Measurements from ENCODE around the gene FTCD. TPM values are rescaled to one million over a fixed set of nuclear protein-coding genes. Genes with fewer than 3 reads are reported as not detected.

Gene FTCD
- polyA plus RNA-seq, 1 experiment: 0.06 TPM

DNA sequence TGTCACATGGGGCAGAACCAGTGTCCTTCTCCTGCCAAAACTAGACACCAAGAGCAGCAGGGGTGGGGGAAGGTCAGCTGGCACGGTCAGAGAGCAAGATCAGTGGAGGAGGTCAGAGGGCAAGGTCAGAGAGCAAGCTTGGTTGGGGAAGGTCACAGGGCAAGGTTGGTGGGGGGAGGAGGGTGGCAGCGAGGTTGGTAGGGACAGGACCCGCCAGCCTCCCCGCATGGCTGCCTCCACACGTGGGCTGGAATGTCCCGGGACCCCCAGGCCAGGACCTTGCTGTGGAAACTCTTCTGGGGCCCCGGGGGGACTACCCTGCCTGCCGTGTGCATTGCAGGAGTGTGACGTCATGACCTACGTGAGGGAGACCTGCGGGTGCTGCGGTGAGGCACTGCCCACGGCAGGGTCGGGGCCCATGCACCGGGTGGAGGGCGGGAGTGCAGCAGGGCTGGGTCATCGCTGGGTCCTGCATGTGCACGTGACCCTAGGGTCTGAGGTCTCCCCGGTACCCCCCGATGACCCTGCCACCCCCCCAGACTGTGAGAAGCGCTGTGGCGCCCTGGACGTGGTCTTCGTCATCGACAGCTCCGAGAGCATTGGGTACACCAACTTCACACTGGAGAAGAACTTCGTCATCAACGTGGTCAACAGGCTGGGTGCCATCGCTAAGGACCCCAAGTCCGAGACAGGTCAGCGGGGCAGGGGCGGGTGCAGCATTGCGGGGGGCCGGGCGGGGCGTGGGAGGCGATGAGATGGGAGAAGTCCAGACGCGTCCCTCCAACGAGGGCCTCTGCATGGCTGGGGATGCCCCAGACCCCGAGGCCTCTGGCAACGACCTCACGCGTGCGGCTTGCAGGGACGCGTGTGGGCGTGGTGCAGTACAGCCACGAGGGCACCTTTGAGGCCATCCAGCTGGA lies 30.2 kb downstream of the FTCD start:
- POLR2A ChIA-PET: no interaction called here
- TF ChIP-seq, protein P1, sequence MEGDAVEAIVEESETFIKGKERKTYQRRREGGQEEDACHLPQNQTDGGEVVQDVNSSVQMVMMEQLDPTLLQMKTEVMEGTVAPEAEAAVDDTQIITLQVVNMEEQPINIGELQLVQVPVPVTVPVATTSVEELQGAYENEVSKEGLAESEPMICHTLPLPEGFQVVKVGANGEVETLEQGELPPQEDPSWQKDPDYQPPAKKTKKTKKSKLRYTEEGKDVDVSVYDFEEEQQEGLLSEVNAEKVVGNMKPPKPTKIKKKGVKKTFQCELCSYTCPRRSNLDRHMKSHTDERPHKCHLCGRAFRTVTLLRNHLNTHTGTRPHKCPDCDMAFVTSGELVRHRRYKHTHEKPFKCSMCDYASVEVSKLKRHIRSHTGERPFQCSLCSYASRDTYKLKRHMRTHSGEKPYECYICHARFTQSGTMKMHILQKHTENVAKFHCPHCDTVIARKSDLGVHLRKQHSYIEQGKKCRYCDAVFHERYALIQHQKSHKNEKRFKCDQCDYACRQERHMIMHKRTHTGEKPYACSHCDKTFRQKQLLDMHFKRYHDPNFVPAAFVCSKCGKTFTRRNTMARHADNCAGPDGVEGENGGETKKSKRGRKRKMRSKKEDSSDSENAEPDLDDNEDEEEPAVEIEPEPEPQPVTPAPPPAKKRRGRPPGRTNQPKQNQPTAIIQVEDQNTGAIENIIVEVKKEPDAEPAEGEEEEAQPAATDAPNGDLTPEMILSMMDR (IDR thresholded peaks at IDR 0.05; ENCODE audit: insufficient read depth, low read depth, low read length): no peak
- Histone ChIP-seq H3K36me3 (ENCODE audit: control insufficient read depth, insufficient read depth, low read length) (peaks cover 77% of the 10 kb centered on the region), H3K27me3 (ENCODE audit: control insufficient read depth, insufficient read depth, low read length) (no peaks in the 10 kb centered on the region), H3K4me3 (ENCODE audit: low read depth, low read length) (no peak overlapping the region)
- CTCF ChIA-PET: interaction anchor here (1.0 kb wide), 1 partner anchor 9 kb away, joined by 3 read pairs; no protein-coding TSS in a partner anchor
- no peak for DNase-seq (ENCODE audit: low read depth)

DNA sequence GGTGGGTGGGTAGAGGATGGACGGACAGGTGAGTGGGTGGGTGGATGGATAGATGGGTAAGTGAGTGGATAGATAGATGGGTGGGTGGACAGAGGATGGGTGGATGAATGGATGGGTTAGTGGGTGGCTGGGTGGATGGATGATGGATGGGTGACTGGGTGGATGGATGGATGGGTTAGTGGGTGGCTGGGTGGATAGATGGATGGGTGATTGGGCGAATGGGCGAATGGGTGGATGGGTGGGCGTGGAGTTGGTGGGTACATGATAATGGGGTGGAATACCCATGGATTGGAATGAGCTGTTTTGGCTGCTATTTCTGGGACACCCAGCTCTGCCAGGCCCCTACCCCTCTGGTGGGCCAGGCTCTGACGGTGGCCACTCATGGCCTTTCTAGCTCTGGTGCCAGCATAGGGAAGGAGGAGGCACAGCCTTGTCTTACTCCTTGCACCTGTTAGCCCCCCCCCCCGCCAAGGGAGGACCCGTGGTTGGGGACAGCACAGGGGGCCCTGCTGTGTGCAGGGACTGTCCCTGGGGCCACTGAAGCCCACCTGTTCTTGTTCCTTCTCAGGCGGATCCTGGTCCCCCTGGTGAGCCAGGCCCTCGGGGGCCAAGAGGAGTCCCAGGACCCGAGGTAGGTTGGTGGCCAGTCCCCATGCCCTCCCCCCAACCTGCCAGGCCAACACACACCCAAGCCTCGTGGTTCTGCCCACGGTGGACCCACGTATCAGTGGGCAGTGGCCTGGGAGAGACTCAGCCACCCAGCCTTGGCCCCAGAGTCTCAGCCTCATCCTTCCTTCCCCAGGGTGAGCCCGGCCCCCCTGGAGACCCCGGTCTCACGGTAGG lies 31.1 kb downstream of the FTCD start:
- DNase-seq (ENCODE audit: low read depth): no peak

DNA sequence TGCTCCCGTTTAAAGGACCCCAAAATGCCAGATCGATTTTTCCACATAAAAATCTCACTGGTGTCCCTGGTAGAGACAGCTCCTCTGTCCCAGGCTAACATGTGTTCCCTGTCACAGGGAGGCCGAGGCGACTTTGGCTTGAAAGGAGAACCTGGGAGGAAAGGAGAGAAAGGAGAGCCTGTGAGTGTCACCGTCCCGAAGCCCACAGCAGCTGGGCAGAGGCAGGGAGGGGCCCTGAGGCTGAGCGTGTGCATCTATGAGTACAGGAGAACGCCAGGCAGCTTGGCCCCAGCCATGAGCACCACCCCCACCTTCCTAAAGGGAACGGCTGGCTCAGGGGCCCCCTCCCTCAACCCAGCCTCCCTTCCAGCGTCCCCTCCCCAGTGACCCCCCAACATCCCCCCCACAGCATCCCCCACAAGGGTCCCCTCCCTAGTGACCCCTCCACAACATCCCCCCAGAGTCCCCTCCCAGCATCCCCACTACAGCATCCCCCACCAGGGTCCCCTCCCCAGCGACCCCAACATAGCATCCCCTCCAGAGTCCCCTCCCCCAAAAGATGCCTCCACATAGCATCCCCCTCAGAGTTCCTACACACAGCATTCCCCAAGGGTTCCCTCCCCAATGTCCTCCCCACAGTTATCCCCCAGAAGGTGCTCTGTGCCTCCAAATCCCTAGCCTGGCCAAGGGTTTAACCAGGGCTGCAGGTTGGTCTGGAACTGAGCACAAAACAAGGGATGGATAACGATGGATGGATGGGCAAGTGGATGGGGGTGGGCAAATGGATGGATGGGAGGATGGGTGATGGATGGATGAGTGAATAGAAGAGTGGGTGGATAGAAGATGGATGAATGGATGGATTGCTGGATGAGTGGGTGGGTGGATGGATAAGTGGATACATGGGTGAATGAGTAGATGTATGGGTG lies 32.4 kb downstream of the FTCD start:
- TF ChIP-seq, protein P1 (IDR thresholded peaks at IDR 0.05; ENCODE audit: insufficient read depth, low read depth, low read length): no peak
- Histone ChIP-seq H3K27me3 (ENCODE audit: control insufficient read depth, insufficient read depth, low read length) (no peaks in the 10 kb centered on the region), H3K4me3 (ENCODE audit: low read depth, low read length) (no peak overlapping the region), H3K36me3 (ENCODE audit: control insufficient read depth, insufficient read depth, low read length) (peaks cover 83% of the 10 kb centered on the region)
- DNase-seq (ENCODE audit: low read depth): no peak
- CTCF ChIA-PET: interaction anchor here (0.9 to 1.3 kb wide), 3 partner anchors 16 to 150 kb away, joined by 3 read pairs; no protein-coding TSS in a partner anchor
- POLR2A ChIA-PET: no interaction called here

More for the DNA sequence above, 31.1 kb downstream of the FTCD start:
- Histone ChIP-seq H3K4me3 (ENCODE audit: low read depth, low read length) (no peak overlapping the region), H3K36me3 (ENCODE audit: control insufficient read depth, insufficient read depth, low read length) (peaks cover 78% of the 10 kb centered on the region), H3K27me3 (ENCODE audit: control insufficient read depth, insufficient read depth, low read length) (no peaks in the 10 kb centered on the region)
- TF ChIP-seq, protein P1 (IDR thresholded peaks at IDR 0.05; ENCODE audit: insufficient read depth, low read depth, low read length): no peak
- ChIA-PET CTCF (no interaction called here), POLR2A (no interaction called here)

DNA sequence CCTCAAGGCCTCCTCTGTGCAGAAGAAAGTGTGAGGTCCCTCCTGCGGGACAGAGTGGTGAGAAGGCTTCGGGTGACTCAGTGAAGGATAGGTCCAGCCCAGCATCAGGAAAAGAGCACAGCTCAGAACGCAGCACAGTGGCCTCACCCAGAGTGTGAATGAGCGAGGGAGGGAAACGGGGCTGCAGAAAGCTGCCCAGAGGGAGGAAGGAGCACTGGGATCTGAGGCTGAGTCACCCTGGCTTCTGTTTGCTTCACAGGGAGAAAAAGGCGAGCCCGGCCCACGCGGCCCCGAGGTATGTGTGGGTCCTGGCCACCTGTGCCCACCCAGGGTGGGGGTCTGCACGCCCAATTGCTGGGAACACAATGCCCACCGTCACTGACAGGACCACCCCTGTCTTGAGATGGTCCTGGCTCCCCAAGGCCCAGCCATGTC lies 33.1 kb downstream of the FTCD start:
- ChIA-PET CTCF (interaction anchor here (0.9 to 1.3 kb wide), 3 partner anchors 16 to 149 kb away, joined by 3 read pairs; no protein-coding TSS in a partner anchor), POLR2A (no interaction called here)
- Histone ChIP-seq H3K4me3 (ENCODE audit: low read depth, low read length) (no peak overlapping the region), H3K36me3 (ENCODE audit: control insufficient read depth, insufficient read depth, low read length) (peaks cover 86% of the 10 kb centered on the region), H3K27me3 (ENCODE audit: control insufficient read depth, insufficient read depth, low read length) (no peaks in the 10 kb centered on the region)
- DNase-seq (ENCODE audit: low read depth): no peak
- TF ChIP-seq, protein P1 (IDR thresholded peaks at IDR 0.05; ENCODE audit: insufficient read depth, low read depth, low read length): no peak

Measured in BJ (cell line).